Nephron progenitor cell (in vitro differentiated cells): ENCODE data around the gene DNAJB6.
A peak's percentile ranks its signal among the peaks of the same experiment; 100 is the strongest.

Source experiments
- DNase-seq: peaks from one replicate; pipeline ENCODE4 v3.0.0; 2021
- H3K27ac Mint-ChIP-seq: 2 replicates; pipeline ENCODE4 v1.8.0; 2021; ENCODE audit warnings: mild to moderate bottlenecking, moderate library complexity, mixed read lengths
- H3K27me3 Mint-ChIP-seq: 2 replicates; pipeline ENCODE4 v1.8.0; 2021; ENCODE audit warnings: mild to moderate bottlenecking, low read depth, mixed read lengths; ENCODE audit not compliant: poor library complexity
- H3K36me3 Mint-ChIP-seq: 2 replicates; pipeline ENCODE4 v1.8.0; 2021; ENCODE audit warnings: low read depth, mixed read lengths
- H3K4me1 Mint-ChIP-seq: 2 replicates; pipeline ENCODE4 v1.8.0; 2021; ENCODE audit warnings: mixed read lengths
- H3K4me3 Mint-ChIP-seq: 2 replicates; pipeline ENCODE4 v1.8.0; 2021; ENCODE audit warnings: mild to moderate bottlenecking, moderate library complexity, mixed read lengths
- H3K9me3 Mint-ChIP-seq: 2 replicates; pipeline ENCODE4 v1.8.0; 2021; ENCODE audit warnings: mild to moderate bottlenecking, moderate library complexity, mixed read lengths
- TF ChIP-seq, protein P1 (sequence below): fragments of 200-600 bp; sonication (generic); IDR thresholded peaks from 2 replicates; pipeline ENCODE4 v1.5.0; 2021; ENCODE audit warnings: antibody characterized with exemption

DNAJB6 gene

GRCh38 chr7:157399086-157399687 is 62.4 kb downstream of the DNAJB6 start:
- Mint-ChIP-seq H3K36me3 (peaks cover 59% of the 10 kb centered on the region), H3K27ac (no peak overlapping the region), H3K9me3 (no peaks in the 10 kb centered on the region), H3K27me3 (peaks cover 3% of the 10 kb centered on the region), H3K4me1 (peaks cover 30% of the 10 kb centered on the region), H3K4me3 (no peak overlapping the region)
- TF ChIP-seq, protein P1, sequence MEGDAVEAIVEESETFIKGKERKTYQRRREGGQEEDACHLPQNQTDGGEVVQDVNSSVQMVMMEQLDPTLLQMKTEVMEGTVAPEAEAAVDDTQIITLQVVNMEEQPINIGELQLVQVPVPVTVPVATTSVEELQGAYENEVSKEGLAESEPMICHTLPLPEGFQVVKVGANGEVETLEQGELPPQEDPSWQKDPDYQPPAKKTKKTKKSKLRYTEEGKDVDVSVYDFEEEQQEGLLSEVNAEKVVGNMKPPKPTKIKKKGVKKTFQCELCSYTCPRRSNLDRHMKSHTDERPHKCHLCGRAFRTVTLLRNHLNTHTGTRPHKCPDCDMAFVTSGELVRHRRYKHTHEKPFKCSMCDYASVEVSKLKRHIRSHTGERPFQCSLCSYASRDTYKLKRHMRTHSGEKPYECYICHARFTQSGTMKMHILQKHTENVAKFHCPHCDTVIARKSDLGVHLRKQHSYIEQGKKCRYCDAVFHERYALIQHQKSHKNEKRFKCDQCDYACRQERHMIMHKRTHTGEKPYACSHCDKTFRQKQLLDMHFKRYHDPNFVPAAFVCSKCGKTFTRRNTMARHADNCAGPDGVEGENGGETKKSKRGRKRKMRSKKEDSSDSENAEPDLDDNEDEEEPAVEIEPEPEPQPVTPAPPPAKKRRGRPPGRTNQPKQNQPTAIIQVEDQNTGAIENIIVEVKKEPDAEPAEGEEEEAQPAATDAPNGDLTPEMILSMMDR = no peak
- no peak for DNase-seq

- TF ChIP-seq, protein P1 = no peak
- Mint-ChIP-seq H3K27me3 (peaks cover 3% of the 10 kb centered on the region), H3K9me3 (no peaks in the 10 kb centered on the region), H3K4me3 (no peak overlapping the region), H3K27ac (peak overlapping the region; percentile 68), H3K36me3 (peaks cover 53% of the 10 kb centered on the region), H3K4me1 (peaks cover 30% of the 10 kb centered on the region)
- DNase-seq = no peak
These were observed 63.5 kb downstream of the DNAJB6 start for GRCh38 chr7:157400171-157400860.

GRCh38 chr7:157401567-157402387 is 65.0 kb downstream of the DNAJB6 start:
- H3K9me3 Mint-ChIP-seq = no peaks in the 10 kb centered on the region
- no peak overlapping the region for H3K27ac Mint-ChIP-seq
- TF ChIP-seq, protein P1 = no peak
- peaks cover 3% of the 10 kb centered on the region for H3K27me3 Mint-ChIP-seq
- H3K4me1 Mint-ChIP-seq = peaks cover 30% of the 10 kb centered on the region
- H3K36me3 Mint-ChIP-seq = peaks cover 51% of the 10 kb centered on the region
- DNase-seq = no peak
- H3K4me3 Mint-ChIP-seq = no peak overlapping the region

GRCh38 chr7:157402388-157402703 is 65.5 kb downstream of the DNAJB6 start:
- Mint-ChIP-seq H3K36me3 (peaks cover 52% of the 10 kb centered on the region), H3K27me3 (peaks cover 3% of the 10 kb centered on the region), H3K27ac (no peak overlapping the region), H3K9me3 (no peaks in the 10 kb centered on the region), H3K4me1 (peaks cover 29% of the 10 kb centered on the region), H3K4me3 (no peak overlapping the region)
- DNase-seq = no peak
- TF ChIP-seq, protein P1 = no peak

- Mint-ChIP-seq H3K4me1 (peaks cover 22% of the 10 kb centered on the region), H3K27ac (peak overlapping the region; percentile 88), H3K9me3 (no peaks in the 10 kb centered on the region), H3K36me3 (peaks cover 48% of the 10 kb centered on the region), H3K4me3 (no peak overlapping the region), H3K27me3 (peaks cover 3% of the 10 kb centered on the region)
- no peak for DNase-seq
- TF ChIP-seq, protein P1 = no peak
These were observed 66.2 kb downstream of the DNAJB6 start for GRCh38 chr7:157402911-157403534.
